ENCODE measurements around the gene GOLT1B. TPM values are rescaled to one million over a fixed set of nuclear protein-coding genes. Genes with fewer than 3 reads are reported as not detected.

GOLT1B gene, protein sequence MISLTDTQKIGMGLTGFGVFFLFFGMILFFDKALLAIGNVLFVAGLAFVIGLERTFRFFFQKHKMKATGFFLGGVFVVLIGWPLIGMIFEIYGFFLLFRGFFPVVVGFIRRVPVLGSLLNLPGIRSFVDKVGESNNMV
- 38.4 and 55.5 TPM in 2 replicates for total RNA-seq (2016; rRNA removed; fragmentation: Illumina TruSeq; extraction: Trizol)
- total RNA-seq (2016; cell fraction: cytosol; rRNA removed; fragmentation: Illumina TruSeq; extraction: Trizol; ENCODE audit: low read depth), result 4.8 TPM in 2 replicates
- total RNA-seq (2016; cell fraction: insoluble cytoplasmic fraction; rRNA removed; fragmentation: Illumina TruSeq; extraction: Trizol), result 36.2 and 42.4 TPM in 2 replicates
- 13.5 and 17.1 TPM in 2 replicates for total RNA-seq (2016; cell fraction: membrane; rRNA removed; fragmentation: Illumina TruSeq; extraction: Trizol)
- 41.9 and 43.9 TPM in 2 replicates for total RNA-seq (2016; cell fraction: nucleus; rRNA removed; fragmentation: Illumina TruSeq; extraction: Trizol)
- polyA plus RNA-seq (2011; rRNA removed), result 19.5 and 23.6 TPM in 2 replicates
- 4.6 and 9.3 TPM in 2 replicates for polyA plus RNA-seq (2011; cell fraction: cytosol; rRNA removed)
- 11.4 and 46.6 TPM in 2 replicates for polyA plus RNA-seq (2011; cell fraction: nucleus; rRNA removed)
- polyA plus RNA-seq (2012), result 21.4 and 30.4 TPM in 2 replicates
- polyA plus RNA-seq (2016; cell fraction: cytosol; fragmentation: Illumina TruSeq; extraction: Trizol; ENCODE audit: low read depth), result 5.7 and 6.4 TPM in 2 replicates
- 27.6 and 31.7 TPM in 2 replicates for polyA plus RNA-seq (2016; cell fraction: insoluble cytoplasmic fraction; fragmentation: Illumina TruSeq; extraction: Trizol; ENCODE audit: low read depth)
- 10.0 and 10.1 TPM in 2 replicates for polyA plus RNA-seq (2016; cell fraction: membrane; fragmentation: Illumina TruSeq; extraction: Trizol; ENCODE audit: low read depth)
- polyA plus RNA-seq (2016; cell fraction: nucleus; fragmentation: Illumina TruSeq; extraction: Trizol; ENCODE audit: insufficient read depth, low read depth), result 59.4 and 60.8 TPM in 2 replicates
- polyA minus RNA-seq (2011; rRNA and poly(A)+ RNA removed; ENCODE audit: low replicate concordance), result 15.6 and 22.7 TPM in 2 replicates
- 24.0 and 55.0 TPM in 2 replicates for polyA minus RNA-seq (2011; cell fraction: cytosol; rRNA and poly(A)+ RNA removed)
- polyA minus RNA-seq (2011; cell fraction: nucleus; rRNA and poly(A)+ RNA removed), result 23.5 and 50.1 TPM in 2 replicates
- Bru-seq, nascent RNA, result percentile 91 among the genes with signal in this experiment
- percentile 93 among the genes with signal in this experiment for BruChase-seq, experiment 1, labeled RNA remaining after a 6-hour chase
- BruChase-seq, experiment 2, labeled RNA remaining after a 2-hour chase, result percentile 89 among the genes with signal in this experiment
- long read RNA-seq, experiment 1, transcript GOLT1B-201 (5 exons, 3,227 nt), result major isoform, 33 of 35 reads
- long read RNA-seq, experiment 1, partial matches to known transcripts, result 1 of 35 reads
- long read RNA-seq, experiment 1, other reads (novel, unspliced or antisense), result 1 of 35 reads
- long read RNA-seq, experiment 2, transcript GOLT1B-201 (5 exons, 3,227 nt), result major isoform, 11 of 55 reads
- long read RNA-seq, experiment 2, partial matches to known transcripts, result 3 of 55 reads
- long read RNA-seq, experiment 2, other reads (novel, unspliced or antisense), result 38 of 55 reads

DNA sequence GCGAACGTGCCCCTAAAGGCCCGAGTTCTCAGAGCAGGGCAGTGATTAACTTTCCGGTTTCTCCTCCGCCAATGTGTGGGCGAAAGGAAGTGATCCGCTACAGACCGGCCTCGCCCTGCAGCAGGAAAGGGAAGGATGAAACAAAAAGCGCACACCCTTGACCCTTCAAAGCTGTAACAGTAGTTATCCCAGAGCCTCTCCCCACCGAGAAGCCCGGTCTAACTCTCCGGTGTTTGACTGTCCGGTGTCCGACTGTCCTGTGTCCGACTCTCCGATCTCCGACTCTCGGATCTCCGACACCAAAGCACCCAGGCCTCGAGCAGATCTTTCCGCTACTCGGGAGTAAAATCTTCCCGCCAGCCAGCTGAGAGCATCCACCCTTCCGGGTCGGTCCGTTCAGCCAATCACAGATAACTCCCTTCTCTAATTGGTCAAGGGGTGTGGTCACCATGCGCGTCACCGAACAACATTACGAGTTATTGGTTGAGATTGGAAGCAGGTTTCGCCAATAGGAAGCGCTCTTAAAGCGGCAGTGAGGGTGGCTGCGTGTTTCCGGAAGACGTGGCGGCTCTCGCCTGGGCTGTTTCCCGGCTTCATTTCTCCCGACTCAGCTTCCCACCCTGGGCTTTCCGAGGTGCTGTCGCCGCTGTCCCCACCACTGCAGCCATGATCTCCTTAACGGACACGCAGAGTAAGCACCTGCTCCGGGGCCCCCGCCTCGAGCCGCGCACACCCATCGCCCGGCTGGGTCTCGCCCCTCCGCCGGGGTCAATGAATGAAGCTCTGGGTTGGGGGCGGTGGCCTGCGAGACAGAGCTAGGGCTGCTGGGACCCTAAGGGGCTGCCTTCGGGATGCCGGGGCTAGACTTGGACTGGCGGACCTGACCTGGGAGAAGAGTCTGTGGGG is at the start of gene GOLT1B, which contains the start of gene RECQL:
Gene GOLT1B (plus strand): TSS at position 532 of the 906 bp plus-strand sequence. CDS start 135 bp downstream, at position 667.
Gene RECQL (minus strand): TSS at position 378 of the 906 bp plus-strand sequence. CDS start 2,065 bp downstream, outside the sequence.
- ATAC-seq, result peak; percentile 95
- H3K36me3 ChIP-seq (replicated peaks in 1 of 2; ENCODE audit: control insufficient read depth in 1 of 2, insufficient read depth in 2 of 2, low read length in 2 of 2), result peaks cover 3 to 16% of the 10 kb centered on the region in 2 experiments; a peak in 2 of 5 replicates
- FAIRE-seq, result peak; percentile 96
- H3K9me3 ChIP-seq (ENCODE audit: low read length), result no peaks in the 10 kb centered on the region
- BruUV-seq (replicated peaks), result no TSS peak
- peak within 1 kb of the TSS; percentile 90 for H3K27ac ChIP-seq (ENCODE audit: extremely low read length, insufficient read depth, low read length)
- H3K27me3 ChIP-seq (ENCODE audit: control insufficient read depth in 1 of 2, insufficient read depth in 2 of 2, low read length in 2 of 2), result no peaks in the 10 kb centered on the region; a peak in 1 of 5 replicates
- peak within 1 kb of the TSS; percentile 87 to 95 (median 95) for H3K4me3 ChIP-seq (replicated peaks in 1 of 3; ENCODE audit: insufficient read depth in 1 of 3, low read depth in 2 of 3, low read length in 3 of 3)
- peak within 1 kb of the TSS; percentile 85 for H3K4me2 ChIP-seq (ENCODE audit: low read depth, low read length)
- peaks cover 33% of the 10 kb centered on the region for H3K4me1 ChIP-seq (ENCODE audit: insufficient read depth, low read length)
- in situ Hi-C loops (cut with HindIII; ENCODE audit: extremely low pct_ligation_motif_present, low pct_unique_long_range_greater_than_20kb) (loop anchor here (25.0 kb wide), 1 partner anchor 536 kb away; the partner anchor contains the start of gene CMAS), intact Hi-C loops (cut with micrococcal nuclease; ENCODE audit: unreplicated experiment) (loop anchor here (1.0 to 10.0 kb wide), 4 partner anchors 61 to 179 kb away; partner anchors contain the start of genes LDHB and PYROXD1)
- peak within 1 kb of the TSS; percentile 91 for H2AFZ ChIP-seq (ENCODE audit: low read length)
- ChIA-PET POLR2A (interaction anchor here (0.6 to 1.9 kb wide), 5 partner anchors 9 to 1043 kb away, joined by 3 to 7 read pairs (median 4); partner anchors contain the start of genes C2CD5 and PYROXD1), CTCF (ENCODE audit: low intra/inter-chr PET ratio, low total read pairs) (no interaction called here)
- WGBS (ENCODE audit: low lambda C conversion rate), result under 1% methylated on average over 25 of the region's 61 CpGs
- peak; percentile 98 for DNase-seq (ENCODE audit: low spot score)
- H3K9ac ChIP-seq (ENCODE audit: insufficient read depth, low read depth, low read length), result peak within 1 kb of the TSS; percentile 88
- H3K79me2 ChIP-seq (ENCODE audit: insufficient read depth, low read length), result peaks cover 51% of the 10 kb centered on the region
- H4K20me1 ChIP-seq (ENCODE audit: insufficient read depth, low read length), result peaks cover 3% of the 10 kb centered on the region; the same call in 1 of the 2 replicates
- TF ChIP-seq ZMAT3 (CRISPR knock-in tag; conservative IDR thresholded peaks at IDR 0.05) (no peak), HNRNPK (IDR thresholded peaks at IDR 0.05; ENCODE audit: low read depth, low read length, poor library complexity, severe bottlenecking) (no peak), SRY (CRISPR knock-in tag; IDR thresholded peaks at IDR 0.05) (0 out of 2 replicates have a peak, but pooled peaks have one; percentile 35), XBP1 (CRISPR knock-in tag; IDR thresholded peaks at IDR 0.05) (no peak; the same call in 1 of the 2 replicates), ZNF431 (CRISPR knock-in tag; IDR thresholded peaks at IDR 0.05; ENCODE audit: borderline replicate concordance, low read depth) (no peak), NFRKB (IDR thresholded peaks at IDR 0.05) (no peak), CCDC6 (CRISPR knock-in tag; IDR thresholded peaks at IDR 0.05) (peak; percentile 62; the same call in 1 of the 2 replicates)
- TF ChIP-seq, protein P1, sequence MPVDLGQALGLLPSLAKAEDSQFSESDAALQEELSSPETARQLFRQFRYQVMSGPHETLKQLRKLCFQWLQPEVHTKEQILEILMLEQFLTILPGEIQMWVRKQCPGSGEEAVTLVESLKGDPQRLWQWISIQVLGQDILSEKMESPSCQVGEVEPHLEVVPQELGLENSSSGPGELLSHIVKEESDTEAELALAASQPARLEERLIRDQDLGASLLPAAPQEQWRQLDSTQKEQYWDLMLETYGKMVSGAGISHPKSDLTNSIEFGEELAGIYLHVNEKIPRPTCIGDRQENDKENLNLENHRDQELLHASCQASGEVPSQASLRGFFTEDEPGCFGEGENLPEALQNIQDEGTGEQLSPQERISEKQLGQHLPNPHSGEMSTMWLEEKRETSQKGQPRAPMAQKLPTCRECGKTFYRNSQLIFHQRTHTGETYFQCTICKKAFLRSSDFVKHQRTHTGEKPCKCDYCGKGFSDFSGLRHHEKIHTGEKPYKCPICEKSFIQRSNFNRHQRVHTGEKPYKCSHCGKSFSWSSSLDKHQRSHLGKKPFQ (CRISPR knock-in tag; IDR thresholded peaks at IDR 0.05; ENCODE audit: insufficient replicate concordance), result no peak
- TF ChIP-seq, protein P2, sequence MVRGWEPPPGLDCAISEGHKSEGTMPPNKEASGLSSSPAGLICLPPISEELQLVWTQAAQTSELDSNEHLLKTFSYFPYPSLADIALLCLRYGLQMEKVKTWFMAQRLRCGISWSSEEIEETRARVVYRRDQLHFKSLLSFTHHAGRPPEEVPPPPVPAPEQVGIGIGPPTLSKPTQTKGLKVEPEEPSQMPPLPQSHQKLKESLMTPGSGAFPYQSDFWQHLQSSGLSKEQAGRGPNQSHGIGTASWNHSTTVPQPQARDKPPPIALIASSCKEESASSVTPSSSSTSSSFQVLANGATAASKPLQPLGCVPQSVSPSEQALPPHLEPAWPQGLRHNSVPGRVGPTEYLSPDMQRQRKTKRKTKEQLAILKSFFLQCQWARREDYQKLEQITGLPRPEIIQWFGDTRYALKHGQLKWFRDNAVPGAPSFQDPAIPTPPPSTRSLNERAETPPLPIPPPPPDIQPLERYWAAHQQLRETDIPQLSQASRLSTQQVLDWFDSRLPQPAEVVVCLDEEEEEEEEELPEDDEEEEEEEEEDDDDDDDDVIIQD (CRISPR knock-in tag; IDR thresholded peaks at IDR 0.05; ENCODE audit: low read depth), result 0 out of 2 replicates have a peak, but pooled peaks have one; percentile 43
- TF ChIP-seq, protein P3, sequence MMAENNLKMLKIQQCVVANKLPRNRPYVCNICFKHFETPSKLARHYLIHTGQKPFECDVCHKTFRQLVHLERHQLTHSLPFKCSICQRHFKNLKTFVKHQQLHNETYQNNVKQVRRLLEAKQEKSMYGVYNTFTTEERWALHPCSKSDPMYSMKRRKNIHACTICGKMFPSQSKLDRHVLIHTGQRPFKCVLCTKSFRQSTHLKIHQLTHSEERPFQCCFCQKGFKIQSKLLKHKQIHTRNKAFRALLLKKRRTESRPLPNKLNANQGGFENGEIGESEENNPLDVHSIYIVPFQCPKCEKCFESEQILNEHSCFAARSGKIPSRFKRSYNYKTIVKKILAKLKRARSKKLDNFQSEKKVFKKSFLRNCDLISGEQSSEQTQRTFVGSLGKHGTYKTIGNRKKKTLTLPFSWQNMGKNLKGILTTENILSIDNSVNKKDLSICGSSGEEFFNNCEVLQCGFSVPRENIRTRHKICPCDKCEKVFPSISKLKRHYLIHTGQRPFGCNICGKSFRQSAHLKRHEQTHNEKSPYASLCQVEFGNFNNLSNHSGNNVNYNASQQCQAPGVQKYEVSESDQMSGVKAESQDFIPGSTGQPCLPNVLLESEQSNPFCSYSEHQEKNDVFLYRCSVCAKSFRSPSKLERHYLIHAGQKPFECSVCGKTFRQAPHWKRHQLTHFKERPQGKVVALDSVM (CRISPR knock-in tag; IDR thresholded peaks at IDR 0.05), result 0 out of 2 replicates have a peak, but pooled peaks have one; percentile 26

Data from HepG2 (cell line).